Osteoblast (primary cell): ENCODE data around the gene NPTXR. TPM values are rescaled to one million over a fixed set of nuclear protein-coding genes. Genes with fewer than 3 reads are reported as not detected.
A peak's percentile ranks its signal among the peaks of the same experiment; 100 is the strongest.

ENCODE experiments used
- DNase-seq: peaks from one replicate; pipeline ENCODE4 v3.0.0; 2011; ENCODE audit warnings: low spot score, mixed read lengths; ENCODE audit not compliant: insufficient read length; ENCODE audit errors: missing footprints
- H2AFZ ChIP-seq: 2 replicates; pipeline ENCODE4 v1.6.0; 2011; ENCODE audit warnings: mild to moderate bottlenecking, low read length
- H3K27ac ChIP-seq: 2 replicates; pipeline ENCODE4 v1.5.1; 2011; ENCODE audit warnings: mild to moderate bottlenecking, low read depth, low read length, moderate library complexity
- H3K27me3 ChIP-seq: 2 replicates; pipeline ENCODE4 v1.6.0; 2012; ENCODE audit warnings: mild to moderate bottlenecking, control low read depth, inconsistent platforms, low read length, moderate library complexity; ENCODE audit not compliant: insufficient read depth
- H3K36me3 ChIP-seq: 2 replicates; pipeline ENCODE4 v1.5.1; 2011; ENCODE audit warnings: mild to moderate bottlenecking, low read length, control low read depth, moderate library complexity; ENCODE audit not compliant: insufficient read depth
- H3K4me1 ChIP-seq: 2 replicates; pipeline ENCODE4 v1.5.1; 2011; ENCODE audit warnings: mild to moderate bottlenecking, low read length, control low read depth, moderate library complexity; ENCODE audit not compliant: insufficient read depth
- H3K4me2 ChIP-seq: 2 replicates; pipeline ENCODE4 v1.6.0; 2011; ENCODE audit warnings: mild to moderate bottlenecking, low read length; ENCODE audit not compliant: insufficient read depth
- H3K4me3 ChIP-seq: fragments of 200-600 bp; sonication (generic); 3 replicates; pipeline ENCODE4 v1.5.1; 2012; ENCODE audit warnings: mild to moderate bottlenecking, low read length, inconsistent platforms; ENCODE audit not compliant: insufficient read depth
- H3K79me2 ChIP-seq: 2 replicates; pipeline ENCODE4 v1.6.0; 2012; ENCODE audit warnings: mild to moderate bottlenecking, low read length, control low read depth, inconsistent platforms; ENCODE audit not compliant: insufficient read depth
- H3K9me3 ChIP-seq: 2 replicates; pipeline ENCODE4 v1.5.1; 2011; ENCODE audit warnings: low read depth, low read length, control low read depth
- H4K20me1 ChIP-seq: 2 replicates; pipeline ENCODE4 v1.6.0; 2012; ENCODE audit warnings: mild to moderate bottlenecking, low read length, control low read depth; ENCODE audit not compliant: insufficient read depth
- CTCF ChIP-seq: IDR thresholded peaks from 2 replicates; pipeline ENCODE4 v1.5.1; 2011; ENCODE audit warnings: mild to moderate bottlenecking, low read depth, low read length, moderate library complexity; ENCODE audit errors: extremely low read depth
- total RNA-seq: library from RNA; depleted of rRNA; stranded (reverse); fragments of >200 nt; gene quantifications from 2 replicates; pipeline ENCODE4 v1.2.3, GENCODE V29; 2012

Gene NPTXR
- total RNA-seq, 1 donor = 0.72 TPM

- Histone ChIP-seq H3K36me3 (peaks cover 8% of the 10 kb centered on the region), H3K79me2 (no peaks in the 10 kb centered on the region), H3K27ac (no peak overlapping the region), H3K27me3 (peaks cover 3% of the 10 kb centered on the region), H3K4me2 (peak overlapping the region; percentile 18), H2AFZ (no peak overlapping the region), H3K9me3 (no peaks in the 10 kb centered on the region), H3K4me1 (peaks cover 5% of the 10 kb centered on the region), H3K4me3 (no peak overlapping the region), H4K20me1 (peaks cover 46% of the 10 kb centered on the region)
- TF ChIP-seq CTCF = no peak
- peak; percentile 34 for DNase-seq
Observed at GRCh38 chr22:38861927-38862326, 18.1 kb upstream of the NPTXR start.

GRCh38 chr22:38861170-38861876 lies 17.5 kb upstream of the NPTXR start:
- no peak overlapping the region for H2AFZ ChIP-seq
- no peaks in the 10 kb centered on the region for H3K79me2 ChIP-seq
- H3K4me3 ChIP-seq = no peak overlapping the region
- no peak overlapping the region for H3K4me2 ChIP-seq
- DNase-seq = peak; percentile 88
- peaks cover 46% of the 10 kb centered on the region for H4K20me1 ChIP-seq
- peaks cover 3% of the 10 kb centered on the region for H3K27me3 ChIP-seq
- H3K27ac ChIP-seq = no peak overlapping the region
- TF ChIP-seq CTCF = peak; percentile 35
- H3K9me3 ChIP-seq = no peaks in the 10 kb centered on the region
- H3K36me3 ChIP-seq = peaks cover 8% of the 10 kb centered on the region
- peaks cover 5% of the 10 kb centered on the region for H3K4me1 ChIP-seq

- Histone ChIP-seq H3K27ac (no peak overlapping the region), H3K9me3 (no peaks in the 10 kb centered on the region), H4K20me1 (peaks cover 43% of the 10 kb centered on the region), H3K27me3 (peaks cover 3% of the 10 kb centered on the region), H3K4me3 (no peak overlapping the region), H3K36me3 (peaks cover 7% of the 10 kb centered on the region), H3K4me2 (no peak overlapping the region), H3K79me2 (no peaks in the 10 kb centered on the region), H3K4me1 (peaks cover 5% of the 10 kb centered on the region), H2AFZ (no peak overlapping the region)
- no peak for TF ChIP-seq CTCF
- peak; percentile 76 for DNase-seq
Observed at GRCh38 chr22:38860283-38861169, 16.7 kb upstream of the NPTXR start.
